SK-N-SH (cell line): ENCODE data around the gene NIPAL3. TPM values are rescaled to one million over a fixed set of nuclear protein-coding genes. Genes with fewer than 3 reads are reported as not detected.

Experiments used
- CTCF ChIA-PET: fragments of 300-600, 350-600 bp; formaldehyde crosslinking; extraction: SDS; loops from one replicate; lab custom pipeline; 2021; lab: Yijun Ruan, JAX
- POLR2A ChIA-PET: fragments of 350-600 bp; sonication (Branson Sonifier 250); formaldehyde crosslinking; extraction: SDS; loops from one replicate; lab custom pipeline; 2020; ENCODE audit warnings: antibody characterized with exemption, inconsistent platforms; lab: Yijun Ruan, JAX
- DNase-seq: peaks from one replicate; pipeline ENCODE4 v3.0.0; 2012
- H2AFZ ChIP-seq: fragments of 200-600 bp; sonication (generic); 2 replicates; pipeline ENCODE4 v1.8.1; 2016; ENCODE audit warnings: antibody characterized with exemption, mild to moderate bottlenecking, low read depth
- H3F3A ChIP-seq: fragments of 200-600 bp; sonication (generic); replicated peaks from 2 replicates; pipeline ENCODE3; 2016; ENCODE audit warnings: antibody characterized with exemption, mild to moderate bottlenecking; ENCODE audit not compliant: insufficient read depth
- H3K27ac ChIP-seq, 2 experiments: fragments of 200-500 bp in 1 of 2; fragments of 200-600 bp in 1 of 2; sonication (Bioruptor generic) in 1 of 2; sonication (generic), shearing (Covaris generic) in 1 of 2; 2 replicates each; pipeline versions ENCODE4 v1.5.1 to v1.6.1; 2014 to 2016; ENCODE audit warnings: low read depth in 2 of 2, inconsistent platforms in 1 of 2, low read length in 1 of 2, mild to moderate bottlenecking in 1 of 2, mixed read lengths in 1 of 2
- H3K27me3 ChIP-seq: fragments of 200-600 bp; sonication (generic), shearing (Covaris generic); 2 replicates; pipeline ENCODE4 v1.6.1; 2016; ENCODE audit warnings: mixed run types; ENCODE audit not compliant: insufficient read depth
- H3K36me3 ChIP-seq, 2 experiments: fragments of 200-500 bp in 1 of 2; fragments of 200-600 bp in 1 of 2; sonication (Bioruptor generic) in 1 of 2; sonication (generic) in 1 of 2; replicated peaks in 1 of 2; 2 replicates each; pipeline versions ENCODE3 to v1.5.1; 2014 to 2016; ENCODE audit warnings: low read length in 1 of 2, mild to moderate bottlenecking in 1 of 2; ENCODE audit not compliant: insufficient read depth in 2 of 2, control insufficient read depth in 1 of 2
- H3K4me1 ChIP-seq, 2 experiments: fragments of 200-500 bp in 1 of 2; fragments of 200-600 bp in 1 of 2; sonication (Bioruptor generic) in 1 of 2; sonication (generic), shearing (Covaris generic) in 1 of 2; 2 replicates each; pipeline versions ENCODE4 v1.5.1 to v1.6.1; 2014 to 2016; ENCODE audit warnings: low read depth in 1 of 2, low read length in 1 of 2, mixed run types in 1 of 2; ENCODE audit not compliant: insufficient read depth in 2 of 2, control insufficient read depth in 1 of 2
- H3K4me2 ChIP-seq: fragments of 200-600 bp; sonication (generic), shearing (Covaris generic); 2 replicates; pipeline ENCODE4 v1.6.1; 2017; ENCODE audit warnings: mixed run types
- H3K4me3 ChIP-seq, 2 experiments: fragments of 200-500 bp in 1 of 2; fragments of 200-600 bp in 1 of 2; sonication (Bioruptor generic) in 1 of 2; sonication (generic), shearing (Covaris generic) in 1 of 2; 2 replicates each; pipeline versions ENCODE4 v1.5.1 to v1.8.1; 2014 to 2016; ENCODE audit warnings: low read depth in 2 of 2, inconsistent platforms in 1 of 2, low read length in 1 of 2, mild to moderate bottlenecking in 1 of 2, mixed read lengths in 1 of 2, moderate library complexity in 1 of 2
- H3K79me2 ChIP-seq: fragments of 200-600 bp; sonication (generic); 2 replicates; pipeline ENCODE4 v1.8.1; 2017; ENCODE audit warnings: mild to moderate bottlenecking; ENCODE audit not compliant: insufficient read depth
- H3K9ac ChIP-seq: fragments of 200-600 bp; sonication (generic); 2 replicates; pipeline ENCODE4 v1.6.1; 2017; ENCODE audit warnings: mixed run types
- H3K9me2 ChIP-seq: fragments of 200-600 bp; sonication (generic); 2 replicates; pipeline ENCODE4 v1.6.1; 2017; ENCODE audit warnings: mixed run types
- H3K9me3 ChIP-seq: fragments of 200-600 bp; sonication (generic); 2 replicates; pipeline ENCODE4 v1.6.1; 2017; ENCODE audit warnings: mixed run types, mild to moderate bottlenecking, moderate library complexity
- H4K20me1 ChIP-seq: fragments of 200-600 bp; sonication (generic); 2 replicates; pipeline ENCODE4 v1.6.1; 2017; ENCODE audit warnings: mild to moderate bottlenecking, mixed run types; ENCODE audit not compliant: insufficient read depth
- RXRA ChIP-seq: IDR thresholded peaks from 2 replicates; pipeline ENCODE4 v1.4.0; 2012; ENCODE audit warnings: low read depth, mild to moderate bottlenecking, borderline replicate concordance
- SMC3 ChIP-seq: IDR thresholded peaks from 2 replicates; pipeline ENCODE4 v1.6.1; 2012; ENCODE audit warnings: low read depth, low read length, improper control_type of control experiment
- TEAD4 ChIP-seq: IDR thresholded peaks from 2 replicates; pipeline ENCODE4 v1.4.0; 2012; ENCODE audit warnings: mild to moderate bottlenecking, borderline replicate concordance; ENCODE audit not compliant: insufficient read depth
- YY1 ChIP-seq: IDR thresholded peaks from 2 replicates; pipeline ENCODE4 v1.4.0; 2012; ENCODE audit warnings: low read depth, mild to moderate bottlenecking
- WGBS: methylation state at CpG from one replicate; pipeline ENCODE4 v1.1.6; 2017; ENCODE audit warnings: low lambda C conversion rate; 5-methylcytosine and 5-hydroxymethylcytosine counted together
- polyA plus RNA-seq, 3 experiments: library from polyadenylated mRNA; depleted of rRNA; stranded (reverse); fragments of >200 nt; gene quantifications; 2 replicates each; pipeline ENCODE4 v1.2.3, GENCODE V29; 2012
- TF ChIP-seq, protein P1 (sequence below): IDR thresholded peaks from 2 replicates; pipeline ENCODE4 v1.4.0; 2012; ENCODE audit warnings: low read depth, borderline replicate concordance
- TF ChIP-seq, protein P2 (sequence below): IDR thresholded peaks from 2 replicates; pipeline ENCODE4 v1.4.0; 2012; ENCODE audit warnings: low read depth, borderline replicate concordance
- TF ChIP-seq, protein P3 (sequence below): fragments of 150-350 bp; IDR thresholded peaks from 2 replicates; pipeline ENCODE4 v1.6.1; 2017; ENCODE audit warnings: antibody characterized with exemption, low read length, low read depth, borderline replicate concordance
- TF ChIP-seq, protein P4 (sequence below): fragments of 200-600 bp; sonication (generic); IDR thresholded peaks from 2 replicates; pipeline ENCODE4 v1.6.1; 2017; ENCODE audit warnings: antibody characterized with exemption, mild to moderate bottlenecking, moderate library complexity

Gene NIPAL3
- polyA plus RNA-seq, 1 of the 3 experiments (the other 2 are of a cell fraction): 20.3 TPM

DNA sequence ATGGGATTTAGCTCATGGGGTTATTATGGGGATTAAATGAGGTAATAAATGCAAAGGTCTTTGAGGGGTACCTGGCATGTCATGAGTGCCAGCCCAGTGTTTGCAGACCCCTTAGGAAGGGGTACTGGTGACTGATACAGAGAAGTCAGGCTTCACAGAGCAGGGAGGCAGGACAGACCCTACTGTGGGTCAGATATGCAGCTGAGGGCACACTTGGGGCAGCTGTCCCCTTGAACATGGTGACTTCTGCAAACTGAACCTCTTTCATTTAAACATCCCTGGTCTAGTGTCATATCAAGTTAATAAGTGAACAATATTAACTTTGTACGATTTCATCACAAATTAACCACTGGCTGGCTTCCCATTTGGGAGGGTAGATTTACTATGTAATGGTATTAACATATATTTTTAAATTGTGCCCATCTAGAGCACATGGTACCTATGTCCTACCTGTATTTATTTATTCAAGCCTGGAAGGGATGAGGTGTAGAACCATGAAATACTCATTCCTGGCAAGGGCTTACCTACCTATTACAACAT lies 27.9 kb upstream of the NIPAL3 start:
- Histone ChIP-seq H3K9me3 (no peaks in the 10 kb centered on the region), H3K4me3 (no peak overlapping the region)
- TF ChIP-seq SMC3 (no peak), YY1 (no peak)
- TF ChIP-seq, protein P1, sequence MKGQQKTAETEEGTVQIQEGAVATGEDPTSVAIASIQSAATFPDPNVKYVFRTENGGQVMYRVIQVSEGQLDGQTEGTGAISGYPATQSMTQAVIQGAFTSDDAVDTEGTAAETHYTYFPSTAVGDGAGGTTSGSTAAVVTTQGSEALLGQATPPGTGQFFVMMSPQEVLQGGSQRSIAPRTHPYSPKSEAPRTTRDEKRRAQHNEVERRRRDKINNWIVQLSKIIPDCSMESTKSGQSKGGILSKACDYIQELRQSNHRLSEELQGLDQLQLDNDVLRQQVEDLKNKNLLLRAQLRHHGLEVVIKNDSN: no peak
- TF ChIP-seq, all 33 proteins: peak for 0
- no peak overlapping the region for H2AFZ ChIP-seq
- no peaks in the 10 kb centered on the region for H4K20me1 ChIP-seq
- H3K9ac ChIP-seq: no peak overlapping the region
- H3K36me3 ChIP-seq: peaks cover 2 to 4% of the 10 kb centered on the region in 2 experiments
- no peaks in the 10 kb centered on the region for H3F3A ChIP-seq
- H3K27ac ChIP-seq: no peak overlapping the region
- WGBS: 73% methylated on average over 1 of the region's 1 CpG
- no peaks in the 10 kb centered on the region for H3K27me3 ChIP-seq
- no peak for DNase-seq
- no peak overlapping the region for H3K4me2 ChIP-seq
- POLR2A ChIA-PET: no interaction called here
- no peaks in the 10 kb centered on the region for H3K9me2 ChIP-seq
- no peaks in the 10 kb centered on the region; the same call in 1 of the 2 replicates for H3K79me2 ChIP-seq
- CTCF ChIA-PET: interaction anchor here (0.8 to 8.9 kb wide), 3 partner anchors 12 to 238 kb away, joined by 3 to 106 read pairs (median 3); no protein-coding TSS in a partner anchor
- H3K4me1 ChIP-seq: peaks cover 7 to 13% of the 10 kb centered on the region in 2 experiments; a peak in 2 of 4 replicates

DNA sequence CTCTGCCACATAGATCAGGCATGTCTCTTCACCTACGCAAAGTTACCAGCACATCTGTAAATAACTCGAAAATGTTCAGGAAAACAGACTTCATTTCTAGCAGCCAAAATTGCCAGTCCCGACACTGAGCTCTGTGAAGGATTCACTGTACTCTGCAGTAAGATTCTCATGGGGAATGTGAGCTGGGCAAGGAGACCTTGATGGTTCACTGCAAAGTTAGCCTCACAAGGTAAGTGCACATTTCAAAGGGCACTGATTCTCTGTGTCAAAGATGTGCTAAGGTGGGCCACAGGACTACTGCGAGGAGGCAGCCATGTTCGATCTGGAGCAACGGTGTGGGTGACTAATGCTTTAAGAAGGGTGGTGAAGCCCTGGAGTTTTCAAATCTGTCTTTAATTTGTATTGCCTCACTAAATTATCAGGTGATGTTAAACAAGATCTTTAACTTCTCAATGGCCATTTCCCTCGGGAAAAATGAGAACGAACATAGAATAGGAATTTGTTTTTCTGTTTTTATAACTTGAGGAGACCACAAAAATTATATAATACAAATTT lies 27.2 kb upstream of the NIPAL3 start:
- DNase-seq: no peak
- Histone ChIP-seq H3F3A (peaks cover 6% of the 10 kb centered on the region), H2AFZ (no peak overlapping the region), H3K27ac (no peak overlapping the region), H3K4me2 (no peak overlapping the region), H3K4me1 (peaks cover 7 to 13% of the 10 kb centered on the region in 2 experiments; a peak in 2 of 4 replicates), H3K9me2 (no peaks in the 10 kb centered on the region), H3K79me2 (no peaks in the 10 kb centered on the region; the same call in 1 of the 2 replicates), H3K27me3 (no peaks in the 10 kb centered on the region), H3K36me3 (peaks cover 2 to 4% of the 10 kb centered on the region in 2 experiments), H3K4me3 (no peak overlapping the region), H3K9me3 (no peaks in the 10 kb centered on the region), H3K9ac (no peak overlapping the region), H4K20me1 (no peaks in the 10 kb centered on the region)
- 93% methylated on average over 8 of the region's 8 CpGs for WGBS
- TF ChIP-seq, protein P2, sequence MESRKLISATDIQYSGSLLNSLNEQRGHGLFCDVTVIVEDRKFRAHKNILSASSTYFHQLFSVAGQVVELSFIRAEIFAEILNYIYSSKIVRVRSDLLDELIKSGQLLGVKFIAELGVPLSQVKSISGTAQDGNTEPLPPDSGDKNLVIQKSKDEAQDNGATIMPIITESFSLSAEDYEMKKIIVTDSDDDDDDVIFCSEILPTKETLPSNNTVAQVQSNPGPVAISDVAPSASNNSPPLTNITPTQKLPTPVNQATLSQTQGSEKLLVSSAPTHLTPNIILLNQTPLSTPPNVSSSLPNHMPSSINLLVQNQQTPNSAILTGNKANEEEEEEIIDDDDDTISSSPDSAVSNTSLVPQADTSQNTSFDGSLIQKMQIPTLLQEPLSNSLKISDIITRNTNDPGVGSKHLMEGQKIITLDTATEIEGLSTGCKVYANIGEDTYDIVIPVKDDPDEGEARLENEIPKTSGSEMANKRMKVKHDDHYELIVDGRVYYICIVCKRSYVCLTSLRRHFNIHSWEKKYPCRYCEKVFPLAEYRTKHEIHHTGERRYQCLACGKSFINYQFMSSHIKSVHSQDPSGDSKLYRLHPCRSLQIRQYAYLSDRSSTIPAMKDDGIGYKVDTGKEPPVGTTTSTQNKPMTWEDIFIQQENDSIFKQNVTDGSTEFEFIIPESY: no peak
- TF ChIP-seq, protein P3, sequence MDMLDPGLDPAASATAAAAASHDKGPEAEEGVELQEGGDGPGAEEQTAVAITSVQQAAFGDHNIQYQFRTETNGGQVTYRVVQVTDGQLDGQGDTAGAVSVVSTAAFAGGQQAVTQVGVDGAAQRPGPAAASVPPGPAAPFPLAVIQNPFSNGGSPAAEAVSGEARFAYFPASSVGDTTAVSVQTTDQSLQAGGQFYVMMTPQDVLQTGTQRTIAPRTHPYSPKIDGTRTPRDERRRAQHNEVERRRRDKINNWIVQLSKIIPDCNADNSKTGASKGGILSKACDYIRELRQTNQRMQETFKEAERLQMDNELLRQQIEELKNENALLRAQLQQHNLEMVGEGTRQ: no peak
- TF ChIP-seq, protein P4, sequence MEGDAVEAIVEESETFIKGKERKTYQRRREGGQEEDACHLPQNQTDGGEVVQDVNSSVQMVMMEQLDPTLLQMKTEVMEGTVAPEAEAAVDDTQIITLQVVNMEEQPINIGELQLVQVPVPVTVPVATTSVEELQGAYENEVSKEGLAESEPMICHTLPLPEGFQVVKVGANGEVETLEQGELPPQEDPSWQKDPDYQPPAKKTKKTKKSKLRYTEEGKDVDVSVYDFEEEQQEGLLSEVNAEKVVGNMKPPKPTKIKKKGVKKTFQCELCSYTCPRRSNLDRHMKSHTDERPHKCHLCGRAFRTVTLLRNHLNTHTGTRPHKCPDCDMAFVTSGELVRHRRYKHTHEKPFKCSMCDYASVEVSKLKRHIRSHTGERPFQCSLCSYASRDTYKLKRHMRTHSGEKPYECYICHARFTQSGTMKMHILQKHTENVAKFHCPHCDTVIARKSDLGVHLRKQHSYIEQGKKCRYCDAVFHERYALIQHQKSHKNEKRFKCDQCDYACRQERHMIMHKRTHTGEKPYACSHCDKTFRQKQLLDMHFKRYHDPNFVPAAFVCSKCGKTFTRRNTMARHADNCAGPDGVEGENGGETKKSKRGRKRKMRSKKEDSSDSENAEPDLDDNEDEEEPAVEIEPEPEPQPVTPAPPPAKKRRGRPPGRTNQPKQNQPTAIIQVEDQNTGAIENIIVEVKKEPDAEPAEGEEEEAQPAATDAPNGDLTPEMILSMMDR: no peak
- no peak for TF ChIP-seq TEAD4
- no peak for TF ChIP-seq RXRA
- ChIA-PET CTCF (interaction anchor here (8.9 kb wide), 1 partner anchor 188 kb away, joined by 106 read pairs; no protein-coding TSS in a partner anchor), POLR2A (no interaction called here)
